K562 (cell line): Measurements from ENCODE around the gene SEPTIN8. TPM values are rescaled to one million over a fixed set of nuclear protein-coding genes. Genes with fewer than 3 reads are reported as not detected.

Experiments used
- ARID3A ChIP-seq: IDR thresholded peaks from 2 replicates; pipeline ENCODE4 v1.6.1; 2012; ENCODE audit warnings: low read depth, low read length, improper control_type of control experiment, borderline replicate concordance
- ARNT ChIP-seq, 2 experiments: fragments of 450-650 bp; IDR thresholded peaks; 2 replicates each; pipeline ENCODE4 v1.6.1; 2016; ENCODE audit warnings: mild to moderate bottlenecking in 1 of 2
- CC2D1A ChIP-seq: fragments of 450-650 bp; IDR thresholded peaks from 2 replicates; pipeline ENCODE4 v1.6.1; 2017; ENCODE audit warnings: mild to moderate bottlenecking
- CEBPB ChIP-seq: fragments of 450-650 bp; IDR thresholded peaks from 2 replicates; pipeline ENCODE4 v1.6.1; 2016; ENCODE audit warnings: missing genetic modification characterization, missing compliant biosample characterization
- COPS2 ChIP-seq: fragments of 450-650 bp; conservative IDR thresholded peaks from 2 replicates; pipeline ENCODE4 v1.6.1; 2016; ENCODE audit warnings: mild to moderate bottlenecking, moderate library complexity
- EGR1 ChIP-seq: fragments of 450-650 bp; conservative IDR thresholded peaks from 2 replicates; pipeline ENCODE4 v1.6.1; 2017; ENCODE audit warnings: mild to moderate bottlenecking
- EHMT2 ChIP-seq: fragments of 450-650 bp; IDR thresholded peaks from 2 replicates; pipeline ENCODE4 v1.6.1; 2018; ENCODE audit warnings: antibody characterized with exemption
- ELF1 ChIP-seq: fragments of 200-800 bp; sonication (Bioruptor generic); IDR thresholded peaks from 2 replicates; pipeline ENCODE4 v1.6.1; 2016; ENCODE audit warnings: missing genetic modification characterization, missing compliant biosample characterization
- FOXJ3 ChIP-seq: sonication (generic); formaldehyde crosslinking; IDR thresholded peaks from 2 replicates; pipeline ENCODE4 v1.4.0; 2020; ENCODE audit warnings: mild to moderate bottlenecking, missing genetic modification reagents
- FOXP1 ChIP-seq: sonication (generic); formaldehyde crosslinking; IDR thresholded peaks from 2 replicates; pipeline ENCODE4 v1.8.0; 2022; ENCODE audit warnings: mild to moderate bottlenecking, missing genetic modification reagents
- HDAC3 ChIP-seq: fragments of 450-650 bp; IDR thresholded peaks from 2 replicates; pipeline ENCODE4 v1.6.1; 2018; ENCODE audit warnings: borderline replicate concordance, mild to moderate bottlenecking, moderate library complexity; ENCODE audit not compliant: partially characterized antibody
- MBD2 ChIP-seq: sonication (generic); IDR thresholded peaks from 2 replicates; pipeline ENCODE4 v1.6.1; 2016; ENCODE audit warnings: low read depth, borderline replicate concordance
- NR2F6 ChIP-seq: fragments of 450-650 bp; formaldehyde crosslinking; IDR thresholded peaks from 2 replicates; pipeline ENCODE4 v1.4.0; 2020; ENCODE audit warnings: mild to moderate bottlenecking
- PCBP1 ChIP-seq: fragments of 200-400 bp; formaldehyde crosslinking; IDR thresholded peaks from 2 replicates; pipeline ENCODE4 v1.6.1; 2018; ENCODE audit warnings: mild to moderate bottlenecking, low read depth, low read length; ENCODE audit not compliant: poor library complexity, severe bottlenecking
- PURB ChIP-seq: sonication (generic); formaldehyde crosslinking; IDR thresholded peaks from 2 replicates; pipeline ENCODE4 v1.9.0; 2021; ENCODE audit warnings: low read depth, mild to moderate bottlenecking, missing genetic modification reagents
- XRCC5 ChIP-seq: fragments of 200-400 bp; formaldehyde crosslinking; IDR thresholded peaks from 2 replicates; pipeline ENCODE4 v1.6.1; 2017; ENCODE audit warnings: low read depth, mild to moderate bottlenecking, low read length
- ZC3H11A ChIP-seq: IDR thresholded peaks from 2 replicates; pipeline ENCODE4 v1.6.1; 2012; ENCODE audit warnings: low read depth, low read length, improper control_type of control experiment
- ZNF140 ChIP-seq: fragments of 250-450 bp; sonication (Bioruptor Pico); IDR thresholded peaks from 2 replicates; pipeline ENCODE4 v1.8.0; 2021; ENCODE audit warnings: moderate library complexity, mild to moderate bottlenecking, inconsistent platforms
- ZNF699 ChIP-seq: fragments of 250-450 bp; sonication (Bioruptor Pico); IDR thresholded peaks from 2 replicates; pipeline ENCODE4 v1.8.0; 2021; ENCODE audit warnings: mild to moderate bottlenecking, moderate library complexity; ENCODE audit not compliant: insufficient replicate concordance
- ZNF785 ChIP-seq: fragments of 250-450 bp; sonication (Bioruptor Pico); IDR thresholded peaks from 2 replicates; pipeline ENCODE4 v1.4.0; 2020; ENCODE audit warnings: mild to moderate bottlenecking
- polyA plus RNA-seq, 8 experiments: library from polyadenylated mRNA; depleted of rRNA in 4 of 8; stranded (reverse) in 5 of 8; unstranded in 3 of 8; fragments of >200 nt; fragmentation: Nextera tagmentation in 2 of 8; fragmentation: Illumina TruSeq in 1 of 8; extraction: Ambion mirVana in 2 of 8; extraction: Trizol in 1 of 8; gene quantifications; 2 replicates each; pipeline versions ENCODE4 v1.2.1 to v1.2.3, GENCODE V29; 2011 to 2014; ENCODE audit warnings: inconsistent platforms in 1 of 8, missing spikeins in 1 of 8
- total RNA-seq, 7 experiments: library from RNA; depleted of rRNA in 6 of 7; stranded (reverse); fragments of >200 nt in 6 of 7; fragmentation: Illumina TruSeq in 2 of 7; extraction: Trizol in 2 of 7; gene quantifications; 2 replicates each; pipeline versions ENCODE4 v1.2.1 to v1.2.3, GENCODE V29; 2011 to 2021; ENCODE audit warnings: low replicate concordance in 1 of 7
- TF ChIP-seq, protein P1 (sequence below): fragments of 450-650 bp; IDR thresholded peaks from 2 replicates; pipeline ENCODE4 v1.6.1; 2016; ENCODE audit warnings: low read depth, mild to moderate bottlenecking, moderate library complexity
- TF ChIP-seq, protein P2 (sequence below): fragments of 250-450 bp; sonication (Bioruptor Pico); IDR thresholded peaks from 2 replicates; pipeline ENCODE4 v1.5.0; 2022; ENCODE audit warnings: mild to moderate bottlenecking
- TF ChIP-seq, protein P3 (sequence below): fragments of 450-650 bp; formaldehyde crosslinking; IDR thresholded peaks from 2 replicates; pipeline ENCODE4 v1.4.0; 2022; ENCODE audit warnings: missing genetic modification characterization

Gene SEPTIN8
- total and polyA plus RNA-seq, 9 of the 15 experiments (the other 6 are each of a cell fraction or from before 2014, with no cell fraction given) = 19.3 to 142 (median 101) TPM

DNA sequence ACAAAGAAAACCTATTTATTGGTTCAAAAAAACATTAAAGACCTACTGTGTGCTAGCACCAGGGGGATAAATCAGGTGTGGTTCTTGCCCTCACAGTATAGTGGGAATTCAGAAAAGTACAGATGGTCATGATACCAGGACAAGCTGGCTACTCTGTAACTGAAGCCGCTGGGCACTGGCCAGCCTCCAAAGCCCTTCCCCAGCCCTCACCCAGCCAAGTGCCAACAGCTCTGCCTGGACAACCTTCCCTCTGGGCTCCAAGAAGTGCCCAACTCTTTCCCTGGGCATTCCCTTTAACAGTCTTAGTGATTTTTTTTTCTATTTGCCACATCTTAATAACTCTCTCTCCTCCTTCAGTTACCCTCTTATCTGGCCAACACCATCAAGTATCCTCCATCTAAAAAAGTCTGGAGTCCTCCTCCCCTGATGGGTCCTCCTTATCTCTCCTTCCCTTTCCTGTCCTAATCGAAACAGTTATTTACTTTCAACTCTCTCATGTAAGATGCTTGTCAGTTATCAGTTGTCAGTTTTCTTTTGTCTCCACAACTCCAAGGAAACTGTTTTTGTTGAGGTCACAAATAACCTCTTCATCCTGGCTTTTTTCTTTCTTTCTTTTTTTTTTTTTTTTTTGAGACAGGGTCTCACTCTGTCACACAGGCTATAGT lies 13.3 kb upstream of the SEPTIN8 start (continued):
- no peak for TF ChIP-seq ZNF785 (CRISPR knock-in tag)
- TF ChIP-seq, protein P1, sequence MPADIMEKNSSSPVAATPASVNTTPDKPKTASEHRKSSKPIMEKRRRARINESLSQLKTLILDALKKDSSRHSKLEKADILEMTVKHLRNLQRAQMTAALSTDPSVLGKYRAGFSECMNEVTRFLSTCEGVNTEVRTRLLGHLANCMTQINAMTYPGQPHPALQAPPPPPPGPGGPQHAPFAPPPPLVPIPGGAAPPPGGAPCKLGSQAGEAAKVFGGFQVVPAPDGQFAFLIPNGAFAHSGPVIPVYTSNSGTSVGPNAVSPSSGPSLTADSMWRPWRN = peak; percentile 60; the same call in 1 of the 2 replicates
- no peak for TF ChIP-seq CEBPB (tag)
- no peak for TF ChIP-seq EHMT2
- no peak for TF ChIP-seq ARID3A
- no peak for TF ChIP-seq ARNT (IDR thresholded peaks at IDR 0.05)
- no peak for TF ChIP-seq PCBP1
- TF ChIP-seq NR2F6 (CRISPR knock-in tag) = no peak
- TF ChIP-seq HDAC3 = no peak
- no peak for TF ChIP-seq ZNF699 (CRISPR knock-in tag)
- no peak for TF ChIP-seq XRCC5
- TF ChIP-seq ZC3H11A = no peak
- TF ChIP-seq, protein P2, sequence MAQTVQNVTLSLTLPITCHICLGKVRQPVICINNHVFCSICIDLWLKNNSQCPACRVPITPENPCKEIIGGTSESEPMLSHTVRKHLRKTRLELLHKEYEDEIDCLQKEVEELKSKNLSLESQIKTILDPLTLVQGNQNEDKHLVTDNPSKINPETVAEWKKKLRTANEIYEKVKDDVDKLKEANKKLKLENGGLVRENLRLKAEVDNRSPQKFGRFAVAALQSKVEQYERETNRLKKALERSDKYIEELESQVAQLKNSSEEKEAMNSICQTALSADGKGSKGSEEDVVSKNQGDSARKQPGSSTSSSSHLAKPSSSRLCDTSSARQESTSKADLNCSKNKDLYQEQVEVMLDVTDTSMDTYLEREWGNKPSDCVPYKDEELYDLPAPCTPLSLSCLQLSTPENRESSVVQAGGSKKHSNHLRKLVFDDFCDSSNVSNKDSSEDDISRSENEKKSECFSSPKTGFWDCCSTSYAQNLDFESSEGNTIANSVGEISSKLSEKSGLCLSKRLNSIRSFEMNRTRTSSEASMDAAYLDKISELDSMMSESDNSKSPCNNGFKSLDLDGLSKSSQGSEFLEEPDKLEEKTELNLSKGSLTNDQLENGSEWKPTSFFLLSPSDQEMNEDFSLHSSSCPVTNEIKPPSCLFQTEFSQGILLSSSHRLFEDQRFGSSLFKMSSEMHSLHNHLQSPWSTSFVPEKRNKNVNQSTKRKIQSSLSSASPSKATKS (CRISPR knock-in tag) = no peak
- TF ChIP-seq CC2D1A = peak; percentile 12; the same call in 1 of the 2 replicates
- TF ChIP-seq MBD2 = no peak
- TF ChIP-seq COPS2 = no peak
- TF ChIP-seq EGR1 = no peak
- TF ChIP-seq, protein P3, sequence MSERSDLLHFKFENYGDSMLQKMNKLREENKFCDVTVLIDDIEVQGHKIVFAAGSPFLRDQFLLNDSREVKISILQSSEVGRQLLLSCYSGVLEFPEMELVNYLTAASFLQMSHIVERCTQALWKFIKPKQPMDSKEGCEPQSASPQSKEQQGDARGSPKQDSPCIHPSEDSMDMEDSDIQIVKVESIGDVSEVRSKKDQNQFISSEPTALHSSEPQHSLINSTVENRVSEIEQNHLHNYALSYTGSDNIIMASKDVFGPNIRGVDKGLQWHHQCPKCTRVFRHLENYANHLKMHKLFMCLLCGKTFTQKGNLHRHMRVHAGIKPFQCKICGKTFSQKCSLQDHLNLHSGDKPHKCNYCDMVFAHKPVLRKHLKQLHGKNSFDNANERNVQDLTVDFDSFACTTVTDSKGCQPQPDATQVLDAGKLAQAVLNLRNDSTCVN = no peak
- no peak for TF ChIP-seq PURB (CRISPR knock-in tag)
- no peak for TF ChIP-seq ELF1 (tag)
- TF ChIP-seq ZNF140 (CRISPR knock-in tag) = no peak
- no peak for TF ChIP-seq FOXJ3 (CRISPR knock-in tag)
- no peak for TF ChIP-seq FOXP1
